ENCODE results near the gene CTSC.

CTSC gene

GRCh38 chr11:88337181-88337986 lies at the start of gene CTSC (continued):
- peak; percentile 40; the same call in 1 of the 2 replicates for TF ChIP-seq ZBTB11 (tag by site-specific recombination; conservative IDR thresholded peaks at IDR 0.05; ENCODE audit: low read depth)
- no peak for TF ChIP-seq BCL11B (tag by site-specific recombination; IDR thresholded peaks at IDR 0.05; ENCODE audit: low read depth)
- TF ChIP-seq ZNF664 (tag by site-specific recombination; IDR thresholded peaks at IDR 0.05), result no peak
- TF ChIP-seq ZXDB (tag by site-specific recombination; IDR thresholded peaks at IDR 0.05), result peak; percentile 76; the same call in 1 of the 2 replicates
- no peak for TF ChIP-seq KLF7 (tag by site-specific recombination; IDR thresholded peaks at IDR 0.05; ENCODE audit: borderline replicate concordance)
- no peak for TF ChIP-seq ZSCAN23 (tag by site-specific recombination; IDR thresholded peaks at IDR 0.05)
- TF ChIP-seq SALL2 (tag by site-specific recombination; IDR thresholded peaks at IDR 0.05; ENCODE audit: borderline replicate concordance), result no peak
- peak; percentile 76 for TF ChIP-seq KLF9 (tag by site-specific recombination; IDR thresholded peaks at IDR 0.05; ENCODE audit: low read depth)
- no peak for TF ChIP-seq ZNF473 (tag by site-specific recombination; IDR thresholded peaks at IDR 0.05)
- TF ChIP-seq OVOL3 (tag by site-specific recombination; IDR thresholded peaks at IDR 0.05), result no peak
- TF ChIP-seq ZNF280C (tag by site-specific recombination; IDR thresholded peaks at IDR 0.05), result no peak
- TF ChIP-seq ZNF133 (tag by site-specific recombination; IDR thresholded peaks at IDR 0.05), result no peak
- 0 out of 2 replicates have a peak, but pooled peaks have one; percentile 33 for TF ChIP-seq ZBTB20 (tag by site-specific recombination; IDR thresholded peaks at IDR 0.05)
- TF ChIP-seq ZNF449 (tag by site-specific recombination; IDR thresholded peaks at IDR 0.05), result no peak
- peak; percentile 82 for TF ChIP-seq ZFP37 (tag by site-specific recombination; IDR thresholded peaks at IDR 0.05)
- no peak for TF ChIP-seq ZNF157 (tag by site-specific recombination; IDR thresholded peaks at IDR 0.05)
- TF ChIP-seq ZBTB17 (tag by site-specific recombination; IDR thresholded peaks at IDR 0.05), result peak; percentile 76
- no peak for TF ChIP-seq ZNF174 (tag by site-specific recombination; IDR thresholded peaks at IDR 0.05)
- no peak for TF ChIP-seq GLI2 (tag by site-specific recombination; IDR thresholded peaks at IDR 0.05; ENCODE audit: borderline replicate concordance, low read depth)
- TF ChIP-seq ZNF692 (tag by site-specific recombination; IDR thresholded peaks at IDR 0.05), result peak; percentile 88
- TF ChIP-seq ZFP69B (tag by site-specific recombination; IDR thresholded peaks at IDR 0.05), result peak; percentile 80
- TF ChIP-seq BCL11A (tag by site-specific recombination; IDR thresholded peaks at IDR 0.05; ENCODE audit: low read depth), result no peak
- TF ChIP-seq ZNF48 (tag by site-specific recombination; IDR thresholded peaks at IDR 0.05), result no peak
- no peak for TF ChIP-seq ZNF114 (tag by site-specific recombination; IDR thresholded peaks at IDR 0.05)
- TF ChIP-seq ZNF2 (tag by site-specific recombination; IDR thresholded peaks at IDR 0.05), result no peak; the same call in 1 of the 2 replicates
- no peak for TF ChIP-seq ZNF138 (tag by site-specific recombination; IDR thresholded peaks at IDR 0.05; ENCODE audit: borderline replicate concordance)
- no peak for TF ChIP-seq ZSCAN5A (tag by site-specific recombination; IDR thresholded peaks at IDR 0.05)
- TF ChIP-seq ZNF654 (tag by site-specific recombination; IDR thresholded peaks at IDR 0.05; ENCODE audit: low read depth), result no peak
- TF ChIP-seq IKZF3 (tag by site-specific recombination; IDR thresholded peaks at IDR 0.05), result no peak
- TF ChIP-seq ZNF350 (tag by site-specific recombination; IDR thresholded peaks at IDR 0.05), result no peak
- TF ChIP-seq TCF7L2 (IDR thresholded peaks at IDR 0.05; ENCODE audit: borderline replicate concordance, low read depth, low read length), result no peak
